HG03457 (cell line): Measurements from ENCODE around the gene FAM219B.
"Not testable (repeated sequence)": the region's sequence is repeated elsewhere in the genome, so short reads cannot be mapped to it uniquely, and the experiment has no call there.

ENCODE experiments used
- ATAC-seq: cut with Tn5 transposase; IDR thresholded peaks from one replicate; pipeline ENCODE4 v1.9.1; 2021; ENCODE audit warnings: moderate number of reproducible peaks; ENCODE audit not compliant: unreplicated experiment

Gene FAM219B

GRCh38 chr15:74904190-74904805, 2.4 kb downstream of the FAM219B start:
- no peak for ATAC-seq

- ATAC-seq = no peak
Measured at GRCh38 chr15:74903676-74904075, 3.0 kb downstream of the FAM219B start.

- no peak for ATAC-seq
Measured at GRCh38 chr15:74902295-74903075, 4.2 kb downstream of the FAM219B start.

- ATAC-seq = no peak
Measured at GRCh38 chr15:74901612-74902063, 5.0 kb downstream of the FAM219B start.

- ATAC-seq = no peak
Measured at GRCh38 chr15:74897300-74897701, 9.3 kb downstream of the FAM219B start.

- no peak for ATAC-seq
Measured at GRCh38 chr15:74896316-74896715, 10.3 kb downstream of the FAM219B start.

GRCh38 chr15:74895830-74896229, 10.8 kb downstream of the FAM219B start:
- ATAC-seq = no peak

- not testable (repeated sequence) for ATAC-seq
Measured at GRCh38 chr15:74894383-74894782, 12.3 kb downstream of the FAM219B start.

GRCh38 chr15:74893627-74894026, 13.0 kb downstream of the FAM219B start:
- no peak for ATAC-seq

GRCh38 chr15:74892931-74893330, 13.7 kb downstream of the FAM219B start:
- no peak for ATAC-seq

GRCh38 chr15:74892313-74892712, 14.3 kb downstream of the FAM219B start:
- ATAC-seq = no peak

GRCh38 chr15:74891469-74891868, 15.2 kb downstream of the FAM219B start:
- ATAC-seq = no peak

GRCh38 chr15:74890665-74890960, 16.0 kb downstream of the FAM219B start:
- no peak for ATAC-seq

- ATAC-seq = peak; percentile 70
Measured at GRCh38 chr15:74889883-74890664, 16.6 kb downstream of the FAM219B start, which contains the start of gene MPI. Gene MPI, plus strand, starts transcription at chr15:74890042. Its CDS starts 32 bp downstream, at chr15:74890074.

GRCh38 chr15:74889390-74889882, 17.2 kb downstream of the FAM219B start:
- ATAC-seq = no peak

- no peak for ATAC-seq
Measured at GRCh38 chr15:74888716-74889115, 17.9 kb downstream of the FAM219B start.

- ATAC-seq = not testable (repeated sequence)
Measured at GRCh38 chr15:74887537-74888193, 19.0 kb downstream of the FAM219B start.

- no peak for ATAC-seq
Measured at GRCh38 chr15:74885461-74885860, 21.2 kb downstream of the FAM219B start.

- ATAC-seq = no peak
Measured at GRCh38 chr15:74884428-74885223, 22.0 kb downstream of the FAM219B start.

- no peak for ATAC-seq
Measured at GRCh38 chr15:74882528-74882927, 24.1 kb downstream of the FAM219B start.
